ENCODE measurements around the gene PDIA6. TPM values are rescaled to one million over a fixed set of nuclear protein-coding genes. Genes with fewer than 3 reads are reported as not detected.
A peak's percentile ranks its signal among the peaks of the same experiment; 100 is the strongest.

PDIA6 gene
- total and polyA plus RNA-seq, 9 of the 15 experiments (the other 6 are each of a cell fraction or from before 2014, with no cell fraction given), result 166 to 268 (median 229) TPM

GRCh38 chr2:10811517-10811916, 1.1 kb downstream of the PDIA6 start (continued):
- TF ChIP-seq GATA2 (CRISPR knock-in tag; IDR thresholded peaks at IDR 0.05), result no peak
- no peak for TF ChIP-seq ATF3 (IDR thresholded peaks at IDR 0.05)
- no peak for TF ChIP-seq ATF3 (CRISPR knock-in tag; conservative IDR thresholded peaks at IDR 0.05)
- TF ChIP-seq SPI1 (IDR thresholded peaks at IDR 0.05; ENCODE audit: borderline replicate concordance, low read depth, low read length), result no peak
- TF ChIP-seq E2F4 (CRISPR knock-in tag; IDR thresholded peaks at IDR 0.05; ENCODE audit: low read depth), result no peak
- TF ChIP-seq TEAD1 (CRISPR knock-in tag; IDR thresholded peaks at IDR 0.05), result 0 out of 4 replicates have a peak, but pooled peaks of 1 of the 2 experiments have one; percentile 52
- no peak for TF ChIP-seq TRIM25 (IDR thresholded peaks at IDR 0.05; ENCODE audit: borderline replicate concordance)
- TF ChIP-seq MYNN (IDR thresholded peaks at IDR 0.05), result no peak
- TF ChIP-seq MYNN (CRISPR knock-in tag; IDR thresholded peaks at IDR 0.05), result no peak
- TF ChIP-seq PHF20 (IDR thresholded peaks at IDR 0.05; ENCODE audit: partially characterized antibody), result no peak
- TF ChIP-seq FOXA3 (CRISPR knock-in tag; conservative IDR thresholded peaks at IDR 0.05 in 1 of 2, IDR thresholded peaks at IDR 0.05 in 1 of 2), result 0 out of 4 replicates have a peak, but pooled peaks of 1 of the 2 experiments have one; percentile 9
- no peak for TF ChIP-seq ZNF175 (CRISPR knock-in tag; IDR thresholded peaks at IDR 0.05; ENCODE audit: low read depth)
- TF ChIP-seq CBFB (CRISPR knock-in tag; IDR thresholded peaks at IDR 0.05), result 0 out of 2 replicates have a peak, but pooled peaks have one; percentile 37
- TF ChIP-seq ARID4B (CRISPR knock-in tag; IDR thresholded peaks at IDR 0.05), result no peak
- no peak for TF ChIP-seq FOXK2 (conservative IDR thresholded peaks at IDR 0.05 in 1 of 2, IDR thresholded peaks at IDR 0.05 in 1 of 2; ENCODE audit: low read depth in 2 of 2)
- TF ChIP-seq ZC3H8 (IDR thresholded peaks at IDR 0.05), result no peak
- TF ChIP-seq TAF7 (tag; IDR thresholded peaks at IDR 0.05), result no peak
- TF ChIP-seq SMAD2 (IDR thresholded peaks at IDR 0.05; ENCODE audit: low read depth, low read length), result no peak
- TF ChIP-seq RBM25 (IDR thresholded peaks at IDR 0.05; ENCODE audit: low read depth, low read length, severe bottlenecking), result peak; percentile 57
- TF ChIP-seq TAF9B (IDR thresholded peaks at IDR 0.05; ENCODE audit: partially characterized antibody), result no peak

Measured in K562 (cell line).